Peyer's patch (tissue), 4 donors: ENCODE data around the gene SIX3.

Experiments
- POLR2A ChIP-seq, 2 donors: fragments of 450-650 bp; IDR thresholded peaks; one replicate each; pipeline ENCODE4 v1.5.1; 2017; ENCODE audit warnings: antibody characterized with exemption in 2 of 2, mild to moderate bottlenecking in 2 of 2, moderate library complexity in 2 of 2
- TF ChIP-seq, protein P1 (sequence below), 6 experiments: fragments of 450-650 bp in 4 of 6; fragments of 200-600 bp in 2 of 6; sonication (generic) in 1 of 6; IDR thresholded peaks; one replicate each; pipeline ENCODE4 v1.5.1; 2017 to 2019; ENCODE audit warnings: antibody characterized with exemption in 6 of 6, mild to moderate bottlenecking in 3 of 6, moderate library complexity in 1 of 6

DNA sequence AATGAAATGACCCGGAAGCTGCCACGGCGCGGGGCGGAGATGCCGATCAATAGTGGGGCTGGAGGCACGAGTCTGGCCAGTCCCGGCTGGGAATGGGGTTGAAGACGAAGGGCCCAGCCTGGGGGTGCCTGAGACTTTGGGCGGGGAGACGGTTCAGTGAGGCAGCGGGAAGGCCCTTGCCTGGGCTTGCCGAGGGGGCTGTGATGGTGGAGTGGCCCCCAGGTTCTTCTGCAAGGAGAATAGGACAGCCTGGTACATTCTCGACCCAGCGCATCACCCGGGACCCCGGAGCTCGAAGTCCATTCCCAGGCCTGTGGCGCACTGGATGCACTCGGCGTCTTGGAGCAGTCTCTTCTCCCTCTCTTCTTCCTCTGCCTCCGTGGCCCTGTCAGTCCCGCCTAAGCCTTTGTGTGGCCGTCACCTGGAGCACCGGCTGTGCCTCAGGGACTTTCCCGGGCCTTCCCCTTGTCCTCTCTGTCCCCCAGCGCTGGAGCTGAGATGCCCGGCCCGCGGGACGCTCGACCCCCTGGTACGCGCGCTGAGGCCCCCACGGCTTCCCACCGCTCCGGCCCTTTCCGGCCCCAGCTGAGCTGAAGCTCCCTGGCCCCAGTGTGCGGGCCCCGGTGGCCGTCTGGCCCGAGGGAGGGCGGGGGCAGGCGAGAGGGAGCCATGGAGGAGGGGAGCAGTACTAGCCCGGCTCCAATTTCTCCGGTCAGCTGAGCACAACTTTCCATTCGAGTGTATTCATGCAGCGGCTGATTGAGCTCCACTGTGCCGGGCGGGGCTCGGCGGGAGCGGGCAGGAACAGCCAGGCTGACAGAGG, 8.0 kb downstream of the SIX3 start:
- TF ChIP-seq, protein P1, sequence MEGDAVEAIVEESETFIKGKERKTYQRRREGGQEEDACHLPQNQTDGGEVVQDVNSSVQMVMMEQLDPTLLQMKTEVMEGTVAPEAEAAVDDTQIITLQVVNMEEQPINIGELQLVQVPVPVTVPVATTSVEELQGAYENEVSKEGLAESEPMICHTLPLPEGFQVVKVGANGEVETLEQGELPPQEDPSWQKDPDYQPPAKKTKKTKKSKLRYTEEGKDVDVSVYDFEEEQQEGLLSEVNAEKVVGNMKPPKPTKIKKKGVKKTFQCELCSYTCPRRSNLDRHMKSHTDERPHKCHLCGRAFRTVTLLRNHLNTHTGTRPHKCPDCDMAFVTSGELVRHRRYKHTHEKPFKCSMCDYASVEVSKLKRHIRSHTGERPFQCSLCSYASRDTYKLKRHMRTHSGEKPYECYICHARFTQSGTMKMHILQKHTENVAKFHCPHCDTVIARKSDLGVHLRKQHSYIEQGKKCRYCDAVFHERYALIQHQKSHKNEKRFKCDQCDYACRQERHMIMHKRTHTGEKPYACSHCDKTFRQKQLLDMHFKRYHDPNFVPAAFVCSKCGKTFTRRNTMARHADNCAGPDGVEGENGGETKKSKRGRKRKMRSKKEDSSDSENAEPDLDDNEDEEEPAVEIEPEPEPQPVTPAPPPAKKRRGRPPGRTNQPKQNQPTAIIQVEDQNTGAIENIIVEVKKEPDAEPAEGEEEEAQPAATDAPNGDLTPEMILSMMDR (IDR thresholded peaks at IDR 0.05), result no peak
- TF ChIP-seq POLR2A (IDR thresholded peaks at IDR 0.05), result no peak
